Thymus (tissue), 14 donors: ENCODE results near the gene FGF13. TPM values are rescaled to one million over a fixed set of nuclear protein-coding genes. Genes with fewer than 3 reads are reported as not detected.

Source experiments
- DNase-seq, 9 donors: peaks; one replicate each; pipeline ENCODE4 v3.0.0-alpha.2; 2013; ENCODE audit warnings: low spot score in 9 of 9, low read depth in 6 of 9, missing footprints in 1 of 9
- H3K27ac ChIP-seq, 2 donors: one replicate each; pipeline ENCODE4 v1.5.1; 2013; ENCODE audit warnings: control low read depth in 1 of 2, low read depth in 1 of 2, low read length in 1 of 2, mild to moderate bottlenecking in 1 of 2, moderate library complexity in 1 of 2
- H3K27me3 ChIP-seq, 2 donors: one replicate each; pipeline ENCODE4 v1.5.1; 2013; ENCODE audit warnings: low read length in 1 of 2; ENCODE audit not compliant: control insufficient read depth in 2 of 2, insufficient read depth in 1 of 2
- H3K36me3 ChIP-seq, 2 donors: one replicate each; pipeline ENCODE4 v1.5.1; 2013; ENCODE audit warnings: low read length in 1 of 2, mild to moderate bottlenecking in 1 of 2, moderate library complexity in 1 of 2; ENCODE audit not compliant: control insufficient read depth in 2 of 2, insufficient read depth in 2 of 2
- H3K4me1 ChIP-seq, 2 donors: one replicate each; pipeline ENCODE4 v1.5.1; 2013; ENCODE audit warnings: low read length in 2 of 2; ENCODE audit not compliant: control insufficient read depth in 2 of 2, insufficient read depth in 2 of 2
- H3K4me3 ChIP-seq, 2 donors: one replicate each; pipeline ENCODE4 v1.5.1; 2013; ENCODE audit warnings: low read length in 2 of 2, control low read depth in 1 of 2, mild to moderate bottlenecking in 1 of 2
- H3K9me3 ChIP-seq, 2 donors: one replicate each; pipeline ENCODE4 v1.5.1; 2013; ENCODE audit warnings: low read length in 1 of 2, mild to moderate bottlenecking in 1 of 2; ENCODE audit not compliant: control insufficient read depth in 2 of 2, insufficient read depth in 1 of 2
- WGBS: extraction: QIAGEN DNeasy Blood & Tissue Kit; methylation state at CpG from one replicate; pipeline ENCODE4 v1.1.7; 2013; 5-methylcytosine and 5-hydroxymethylcytosine counted together
- long read RNA-seq, 10 donors: transcript quantifications; one replicate each; lab custom pipeline, GENCODE V29; 2026
- polyA plus RNA-seq: library from polyadenylated mRNA; stranded (reverse); fragments of 200-250 nt; gene quantifications from one replicate; pipeline ENCODE4 v1.2.3, GENCODE V29; 2013
- total RNA-seq: library from RNA; stranded (reverse); fragments of 120-200 nt; gene quantifications from one replicate; pipeline ENCODE4 v1.2.4, GENCODE V29; 2013
- donor health status: healthy.

The FGF13 gene
- 1.1 TPM for total RNA-seq
- polyA plus RNA-seq, result 2.4 TPM
- long read RNA-seq, donor 1, result 0 reads
- long read RNA-seq, donor 2, full-length matches to known transcripts, result 1 of 1 reads
- long read RNA-seq, donor 2, partial matches to known transcripts, result 0 of 1 reads
- long read RNA-seq, donor 2, other reads (novel, unspliced or antisense), result 0 of 1 reads
- long read RNA-seq, donor 3, result 0 reads
- long read RNA-seq, donor 4, result 0 reads
- long read RNA-seq, donor 5, full-length matches to known transcripts, result 1 of 1 reads
- long read RNA-seq, donor 5, partial matches to known transcripts, result 0 of 1 reads
- long read RNA-seq, donor 5, other reads (novel, unspliced or antisense), result 0 of 1 reads
- long read RNA-seq, donor 6, full-length matches to known transcripts, result 1 of 1 reads
- long read RNA-seq, donor 6, partial matches to known transcripts, result 0 of 1 reads
- long read RNA-seq, donor 6, other reads (novel, unspliced or antisense), result 0 of 1 reads
- long read RNA-seq, donor 7, partial matches to known transcripts, result 0 of 1 reads
- long read RNA-seq, donor 7, other reads (novel, unspliced or antisense), result 0 of 1 reads
- long read RNA-seq, donor 8, result 0 reads
- long read RNA-seq, donor 9, full-length matches to known transcripts, result 1 of 1 reads
- long read RNA-seq, donor 9, partial matches to known transcripts, result 0 of 1 reads
- long read RNA-seq, donor 9, other reads (novel, unspliced or antisense), result 0 of 1 reads
- long read RNA-seq, donor 10, result 0 reads

DNA sequence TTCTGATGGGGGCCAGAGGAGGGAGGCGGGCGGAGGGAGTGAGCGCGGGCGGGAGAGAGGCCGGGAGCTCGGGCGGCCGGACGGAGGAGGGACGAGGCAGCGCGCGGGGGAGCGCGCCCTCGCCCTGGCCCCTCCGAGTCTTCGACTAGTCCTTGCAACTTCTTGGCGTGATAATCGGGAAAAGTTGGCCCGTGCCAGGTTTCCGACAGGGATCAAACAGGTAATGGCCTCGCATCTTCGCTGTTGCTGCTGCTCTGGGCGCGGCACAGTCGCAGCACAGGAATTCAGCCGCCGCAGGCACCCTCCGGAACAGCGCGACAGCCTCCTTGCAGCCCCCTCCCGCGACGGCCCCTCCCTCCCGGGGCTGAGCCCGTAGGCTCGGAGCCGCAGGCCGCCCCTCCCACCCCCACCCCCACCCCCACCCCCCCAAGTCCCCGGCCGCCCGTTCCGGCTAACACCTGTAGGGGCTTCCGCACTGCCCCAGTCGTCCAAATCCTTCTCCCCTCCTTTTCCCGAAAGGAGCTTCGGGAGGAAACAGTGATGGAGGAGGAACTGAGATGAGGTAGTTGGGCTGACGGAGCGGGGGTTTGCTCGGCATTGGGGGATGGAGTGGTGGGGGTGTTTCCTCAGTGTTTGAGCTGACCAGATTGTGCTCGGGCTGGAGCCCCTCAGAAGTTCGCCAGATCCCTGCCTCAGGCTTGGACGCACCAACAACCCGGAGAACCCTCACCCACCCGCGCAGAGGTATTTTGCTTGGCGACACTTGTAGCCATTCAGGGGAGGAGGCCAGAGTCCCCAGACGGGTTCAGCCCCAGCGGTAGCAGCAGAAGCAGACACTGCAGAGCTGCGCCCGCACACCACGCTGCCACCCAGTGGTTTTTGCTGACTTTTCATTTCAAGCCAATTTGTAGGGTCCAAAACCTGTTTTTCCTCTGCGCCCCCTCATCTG, at the start of gene FGF13:
FGF13 (minus strand) TSS at position 319 of the 949 bp plus-strand sequence. CDS start 714 bp downstream, outside the sequence.
- 2% methylated on average over 60 of the region's 65 CpGs for WGBS
- Histone ChIP-seq H3K4me1 (no peaks in the 10 kb centered on the region), H3K27ac (no peak within 1 kb of the TSS)

DNA sequence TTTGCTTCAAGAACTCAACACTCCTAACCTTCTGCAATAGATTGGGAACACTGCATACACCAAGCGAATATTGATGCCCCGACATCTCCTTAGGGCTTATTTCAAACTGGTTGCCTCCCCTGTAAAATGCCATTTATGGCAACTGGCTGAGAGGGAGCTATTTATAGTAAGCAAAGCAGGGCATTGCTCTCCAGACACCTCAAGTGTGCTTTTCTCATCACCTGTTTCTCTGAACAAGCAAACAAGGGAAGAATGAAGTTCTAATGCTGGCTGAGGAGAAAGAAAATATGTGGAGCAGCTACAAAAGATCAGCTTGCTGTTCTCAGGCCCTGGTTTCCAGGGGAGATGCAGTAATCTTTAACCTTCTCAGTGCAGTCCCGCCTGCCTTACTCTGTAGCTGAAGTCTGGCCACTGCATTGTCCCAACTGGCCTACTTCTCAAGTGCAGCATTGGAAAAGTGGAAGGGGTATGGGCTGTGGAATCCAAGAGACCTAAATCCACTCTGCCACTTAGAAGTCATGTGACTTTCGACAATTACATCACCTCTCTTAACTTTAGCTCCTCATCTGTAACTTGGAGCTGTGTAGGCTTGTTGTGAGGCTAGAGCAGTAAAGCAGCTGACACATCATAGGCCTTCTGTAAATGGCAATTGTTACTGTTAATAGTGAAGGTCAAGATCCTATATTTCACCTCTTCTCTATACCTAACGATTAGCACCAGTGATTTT, 47.9 kb upstream of the FGF13 start:
- Histone ChIP-seq H3K9me3 (no peaks in the 10 kb centered on the region), H3K4me1 (no peaks in the 10 kb centered on the region), H3K27me3 (no peaks in the 10 kb centered on the region), H3K4me3 (no peak overlapping the region), H3K27ac (no peak overlapping the region), H3K36me3 (no peaks in the 10 kb centered on the region)
- WGBS, result 94% methylated on average over 5 of the region's 5 CpGs
- DNase-seq, result no peak

More for the DNA sequence above, at the start of gene FGF13:
- Histone ChIP-seq H3K4me3 (no peak within 1 kb of the TSS), H3K36me3 (no peaks in the 10 kb centered on the region), H3K9me3 (no peaks in the 10 kb centered on the region), H3K27me3 (peaks cover 0 to 29% of the 10 kb centered on the region in 2 donors)
- DNase-seq, result no peak

DNA sequence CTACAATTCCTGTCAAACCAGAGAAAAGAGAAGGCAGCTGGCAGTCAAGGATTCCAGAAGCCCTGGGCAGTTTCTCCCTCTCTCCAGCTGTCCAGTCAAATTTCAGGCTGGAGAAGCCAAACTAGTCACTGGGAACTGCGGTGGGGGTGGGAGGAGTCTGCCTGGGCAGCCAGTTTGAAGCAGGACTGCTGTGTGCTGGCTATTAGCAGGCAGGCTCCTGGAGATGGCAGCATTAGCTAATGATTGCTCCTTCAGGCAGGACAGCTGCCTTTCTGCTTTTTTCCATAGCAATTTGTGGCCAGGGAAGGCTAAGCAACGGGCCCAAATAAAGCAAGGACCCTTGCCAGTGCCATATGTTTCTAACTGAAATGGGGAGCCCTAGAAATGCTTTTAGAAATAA, 44.7 kb upstream of the FGF13 start:
- 7% methylated on average over 2 of the region's 2 CpGs for WGBS
- H3K9me3 ChIP-seq, result no peaks in the 10 kb centered on the region
- no peak overlapping the region for H3K27ac ChIP-seq
- H3K4me1 ChIP-seq, result no peaks in the 10 kb centered on the region
- H3K4me3 ChIP-seq, result no peak overlapping the region
- no peak for DNase-seq
- no peaks in the 10 kb centered on the region for H3K27me3 ChIP-seq
- H3K36me3 ChIP-seq, result no peaks in the 10 kb centered on the region

DNA sequence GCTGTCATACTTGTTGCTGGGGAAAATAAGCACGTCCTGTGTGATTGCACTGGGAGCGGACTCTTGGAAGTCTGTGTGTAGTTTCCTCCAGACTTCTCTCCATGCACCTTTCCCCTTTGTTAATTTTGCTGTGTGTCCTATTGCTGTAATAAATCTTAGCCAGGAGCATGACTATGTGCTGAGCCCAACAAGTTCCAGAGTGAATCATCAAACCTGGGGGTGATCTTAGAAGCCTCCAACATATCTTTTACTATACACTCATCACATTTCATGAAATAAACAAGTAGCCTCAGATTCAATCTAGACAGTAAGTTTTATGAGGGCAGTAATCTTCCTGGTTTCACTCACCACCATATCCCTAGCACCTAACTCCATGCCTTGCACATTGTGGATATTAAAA, 43.3 kb upstream of the FGF13 start:
- H3K9me3 ChIP-seq, result no peaks in the 10 kb centered on the region
- H3K27ac ChIP-seq, result no peak overlapping the region
- H3K4me3 ChIP-seq, result no peak overlapping the region
- H3K4me1 ChIP-seq, result no peaks in the 10 kb centered on the region
- no peaks in the 10 kb centered on the region for H3K27me3 ChIP-seq
- DNase-seq, result no peak
- 91% methylated on average over 2 of the region's 2 CpGs for WGBS
- no peaks in the 10 kb centered on the region for H3K36me3 ChIP-seq

DNA sequence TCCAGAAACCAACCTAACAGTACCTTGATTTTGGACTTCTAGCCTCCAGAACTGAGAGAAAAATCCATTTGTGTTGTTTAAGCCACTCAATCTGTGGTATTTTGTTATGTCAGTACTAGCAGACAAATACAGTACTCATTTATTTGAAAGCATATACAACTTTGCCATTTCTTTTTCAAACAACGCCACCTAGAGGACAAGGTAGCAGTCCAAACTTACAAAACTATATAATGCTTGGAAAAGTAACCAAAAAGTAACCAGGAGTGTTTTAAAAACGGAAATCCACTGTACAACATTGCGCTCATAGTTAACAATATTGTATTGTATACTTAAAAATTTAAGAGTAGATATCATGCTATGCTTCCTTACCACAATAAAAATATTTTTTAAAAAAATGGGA, 37.0 kb upstream of the FGF13 start:
- Histone ChIP-seq H3K4me3 (no peak overlapping the region), H3K27me3 (no peaks in the 10 kb centered on the region), H3K4me1 (no peaks in the 10 kb centered on the region), H3K27ac (no peak overlapping the region), H3K9me3 (no peaks in the 10 kb centered on the region), H3K36me3 (no peaks in the 10 kb centered on the region)
- peak in 1 of 9 donors; percentile 10 for DNase-seq
- WGBS, result 48% methylated on average over 3 of the region's 3 CpGs

DNA sequence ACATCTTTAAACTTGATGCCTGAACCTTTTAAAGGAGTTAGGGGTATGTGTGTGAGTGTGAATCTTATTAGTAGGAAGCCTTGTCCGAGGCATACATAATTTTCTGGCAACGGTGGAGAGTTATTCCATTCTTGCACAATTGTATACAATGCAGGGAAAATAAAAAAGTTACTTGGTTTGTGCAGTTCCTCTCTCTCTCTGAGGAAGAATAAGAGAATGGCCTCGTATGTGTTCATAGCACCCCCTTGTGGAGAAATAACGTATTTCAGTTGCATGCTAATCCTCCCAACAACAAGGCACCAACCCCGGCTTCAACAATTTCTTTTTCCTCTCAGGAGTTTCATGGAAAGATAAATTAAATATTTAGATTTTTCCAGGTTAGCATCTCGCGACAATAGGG, 33.7 kb upstream of the FGF13 start:
- DNase-seq, result peak in 6 of 9 donors; percentile 0 to 51 (median 10)
- H3K9me3 ChIP-seq, result no peaks in the 10 kb centered on the region
- 3% methylated on average over 7 of the region's 7 CpGs for WGBS
- H3K27me3 ChIP-seq, result no peaks in the 10 kb centered on the region
- H3K4me3 ChIP-seq, result no peak overlapping the region
- no peak overlapping the region for H3K27ac ChIP-seq
- H3K36me3 ChIP-seq, result no peaks in the 10 kb centered on the region
- H3K4me1 ChIP-seq, result no peaks in the 10 kb centered on the region

DNA sequence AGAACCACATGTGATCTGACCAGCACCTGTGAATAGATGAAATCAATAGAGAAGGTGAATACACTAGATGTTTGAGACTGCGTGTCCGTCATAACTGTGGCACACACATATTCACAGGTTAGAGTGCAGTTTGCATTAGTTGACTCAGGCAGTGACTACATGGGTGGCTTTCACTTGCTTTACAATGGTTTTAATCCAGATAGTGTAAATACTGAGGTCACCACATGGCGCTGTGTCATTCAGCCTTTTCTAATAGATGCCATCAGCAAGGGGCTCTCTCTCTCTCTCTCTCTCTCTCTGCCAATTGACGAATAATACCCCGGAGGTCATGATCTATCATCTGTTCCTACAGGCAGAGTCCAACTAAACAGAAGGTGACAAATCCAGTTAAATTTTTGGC, 30.7 kb upstream of the FGF13 start:
- Histone ChIP-seq H3K4me1 (no peaks in the 10 kb centered on the region), H3K36me3 (no peaks in the 10 kb centered on the region), H3K9me3 (no peaks in the 10 kb centered on the region), H3K4me3 (no peak overlapping the region), H3K27me3 (no peaks in the 10 kb centered on the region), H3K27ac (no peak overlapping the region)
- WGBS, result 99% methylated on average over 5 of the region's 5 CpGs
- no peak for DNase-seq

DNA sequence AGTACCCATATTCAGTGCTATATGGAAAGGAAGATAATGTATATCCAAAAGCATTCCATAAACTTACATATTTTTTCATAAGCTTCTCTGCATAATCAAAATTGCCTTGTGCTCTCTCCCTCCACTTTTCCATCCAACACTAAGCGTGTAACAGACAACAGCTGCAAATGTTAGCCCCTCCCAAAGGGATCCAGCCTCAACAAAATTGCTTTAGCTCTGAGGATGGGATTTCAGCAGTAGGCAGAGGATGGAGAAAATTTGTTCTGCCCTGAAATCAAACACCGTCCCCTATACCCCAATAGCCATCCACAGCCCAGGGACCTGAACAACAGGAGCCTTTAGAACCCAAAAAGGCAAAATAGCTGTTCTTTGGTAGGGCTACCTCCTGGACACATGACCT, 28.8 kb upstream of the FGF13 start:
- H3K4me3 ChIP-seq, result no peak overlapping the region
- 95% methylated on average over 2 of the region's 2 CpGs for WGBS
- DNase-seq, result no peak
- no peaks in the 10 kb centered on the region for H3K27me3 ChIP-seq
- no peaks in the 10 kb centered on the region for H3K36me3 ChIP-seq
- no peak overlapping the region for H3K27ac ChIP-seq
- no peaks in the 10 kb centered on the region for H3K9me3 ChIP-seq
- H3K4me1 ChIP-seq, result no peaks in the 10 kb centered on the region
